Fibroblast of lung (primary cell): Measurements from ENCODE around the gene PCDHA2. TPM values are rescaled to one million over a fixed set of nuclear protein-coding genes. Genes with fewer than 3 reads are reported as not detected.

Experiments used
- DNase-seq, 2 donors: peaks; one replicate each; pipeline versions ENCODE4 v3.0.0 to v3.0.0-alpha.2; 2010; ENCODE audit warnings: low read depth in 2 of 2
- H2AFZ ChIP-seq: 2 replicates; pipeline ENCODE4 v1.5.1; 2012; ENCODE audit warnings: low read length, control low read depth, inconsistent platforms
- H3K27ac ChIP-seq: 2 replicates; pipeline ENCODE4 v1.5.1; 2011; ENCODE audit warnings: low read length, control low read depth; ENCODE audit not compliant: insufficient read depth
- H3K27me3 ChIP-seq: 2 replicates; pipeline ENCODE4 v1.5.1; 2011; ENCODE audit warnings: mild to moderate bottlenecking, low read length; ENCODE audit not compliant: control insufficient read depth, insufficient read depth
- H3K36me3 ChIP-seq: 2 replicates; pipeline ENCODE4 v1.5.1; 2011; ENCODE audit warnings: low read length; ENCODE audit not compliant: control insufficient read depth, insufficient read depth
- H3K4me1 ChIP-seq: 2 replicates; pipeline ENCODE4 v1.5.1; 2011; ENCODE audit warnings: low read length; ENCODE audit not compliant: control insufficient read depth, insufficient read depth; ENCODE audit errors: extremely low read depth
- H3K4me2 ChIP-seq: 2 replicates; pipeline ENCODE4 v1.5.1; 2011; ENCODE audit warnings: low read length, control low read depth; ENCODE audit not compliant: insufficient read depth; ENCODE audit errors: extremely low read depth
- H3K4me3 ChIP-seq, 4 experiments: fragments of 200-600 bp in 1 of 4; sonication (generic) in 1 of 4; replicated peaks in 1 of 4; 2 replicates each; pipeline ENCODE4 v1.5.1; 2011 to 2016; ENCODE audit warnings: low read length in 4 of 4, low read depth in 3 of 4, mild to moderate bottlenecking in 3 of 4, control low read depth in 2 of 4, inconsistent platforms in 1 of 4, mixed read lengths in 1 of 4; ENCODE audit not compliant: insufficient read depth in 1 of 4; ENCODE audit errors: control extremely low read depth in 1 of 4
- H3K79me2 ChIP-seq: 2 replicates; pipeline ENCODE4 v1.5.1; 2012; ENCODE audit warnings: mild to moderate bottlenecking, low read length, inconsistent platforms; ENCODE audit not compliant: control insufficient read depth, insufficient read depth
- H3K9ac ChIP-seq: 2 replicates; pipeline ENCODE4 v1.5.1; 2011; ENCODE audit warnings: mild to moderate bottlenecking, low read length, control low read depth; ENCODE audit not compliant: insufficient read depth
- H3K9me3 ChIP-seq: 2 replicates; pipeline ENCODE4 v1.5.1; 2012; ENCODE audit warnings: low read depth, low read length; ENCODE audit not compliant: control insufficient read depth, insufficient read depth
- H4K20me1 ChIP-seq: 2 replicates; pipeline ENCODE4 v1.5.1; 2011; ENCODE audit warnings: low read length; ENCODE audit not compliant: control insufficient read depth, insufficient read depth; ENCODE audit errors: extremely low read depth
- EZH2 ChIP-seq: IDR thresholded peaks from 2 replicates; pipeline ENCODE4 v1.5.1; 2012; ENCODE audit warnings: low read length, control low read depth, mild to moderate bottlenecking; ENCODE audit errors: missing control alignments
- polyA plus RNA-seq, 2 donors: library from polyadenylated mRNA; depleted of rRNA in 1 of 2; stranded (reverse) in 1 of 2; unstranded in 1 of 2; fragments of >200 nt; gene quantifications; 2 replicates each; pipeline ENCODE4 v1.2.1, GENCODE V29; 2011 to 2012; ENCODE audit warnings: missing spikeins in 1 of 2
- total RNA-seq: library from RNA; depleted of rRNA; stranded (reverse); fragments of >200 nt; gene quantifications from 2 replicates; pipeline ENCODE4 v1.2.1, GENCODE V29; 2014
- TF ChIP-seq, protein P1 (sequence below), 2 donors: IDR thresholded peaks in 1 of 2; conservative IDR thresholded peaks in 1 of 2; 1 replicate in 1 of 2; 2 replicates in 1 of 2; pipeline ENCODE4 v1.5.1; 2011 to 2012; ENCODE audit warnings: low read length in 2 of 2, control low read depth in 1 of 2, inconsistent platforms in 1 of 2, low read depth in 1 of 2, mild to moderate bottlenecking in 1 of 2

The PCDHA2 gene
- total and polyA plus RNA-seq, 2 donors (not counting 1 experiment from before 2014, with no cell fraction given): 0.10 to 0.33 TPM

DNA sequence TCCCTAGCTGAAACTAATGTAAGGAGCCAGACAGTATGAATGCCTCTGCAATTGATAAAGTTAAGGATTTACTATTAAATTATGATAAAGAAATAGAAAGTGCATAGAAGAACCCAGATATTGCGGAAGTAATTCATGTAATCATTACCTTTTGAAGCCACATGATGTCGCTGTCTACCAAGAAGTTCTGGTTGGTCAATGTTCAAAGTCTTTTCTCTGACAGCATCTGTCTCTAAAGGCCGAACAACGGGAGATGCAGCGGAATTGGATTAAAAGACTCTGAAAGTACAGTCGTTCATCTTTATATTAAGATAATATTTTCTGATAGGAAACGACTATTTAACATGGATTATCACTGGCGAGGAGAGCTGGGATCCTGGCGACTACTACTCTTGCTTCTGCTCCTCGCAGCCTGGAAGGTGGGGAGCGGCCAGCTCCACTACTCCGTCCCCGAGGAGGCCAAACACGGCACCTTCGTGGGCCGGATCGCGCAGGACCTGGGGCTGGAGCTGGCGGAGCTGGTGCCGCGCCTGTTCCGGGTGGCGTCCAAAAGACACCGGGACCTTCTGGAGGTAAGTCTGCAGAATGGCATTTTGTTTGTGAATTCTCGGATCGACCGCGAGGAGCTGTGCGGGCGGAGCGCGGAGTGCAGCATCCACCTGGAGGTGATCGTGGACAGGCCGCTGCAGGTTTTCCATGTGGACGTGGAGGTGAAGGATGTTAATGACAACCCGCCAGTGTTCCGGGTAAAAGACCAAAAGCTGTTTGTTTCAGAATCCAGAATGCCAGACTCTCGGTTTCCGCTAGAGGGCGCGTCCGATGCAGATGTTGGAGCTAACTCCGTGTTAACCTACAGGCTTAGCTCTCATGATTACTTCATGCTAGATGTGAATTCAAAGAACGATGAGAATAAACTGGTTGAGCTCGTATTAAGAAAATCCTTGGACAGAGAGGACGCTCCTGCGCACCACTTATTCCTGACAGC is 46.6 kb downstream of the PCDHA2 start, which contains the start of gene PCDHA8:
Gene PCDHA8 (plus strand): TSS at position 210 of the 985 bp plus-strand sequence. CDS start 135 bp downstream, at position 345.
- Histone ChIP-seq H3K4me1 (no peaks in the 10 kb centered on the region), H3K9me3 (no peaks in the 10 kb centered on the region), H3K4me3 (no peak within 1 kb of the TSS), H3K9ac (no peak within 1 kb of the TSS), H2AFZ (no peak within 1 kb of the TSS), H3K27me3 (no peaks in the 10 kb centered on the region), H3K36me3 (no peaks in the 10 kb centered on the region), H3K27ac (no peak within 1 kb of the TSS), H3K4me2 (no peak within 1 kb of the TSS), H4K20me1 (no peaks in the 10 kb centered on the region), H3K79me2 (no peaks in the 10 kb centered on the region)
- no peak for TF ChIP-seq EZH2
- TF ChIP-seq, protein P1, sequence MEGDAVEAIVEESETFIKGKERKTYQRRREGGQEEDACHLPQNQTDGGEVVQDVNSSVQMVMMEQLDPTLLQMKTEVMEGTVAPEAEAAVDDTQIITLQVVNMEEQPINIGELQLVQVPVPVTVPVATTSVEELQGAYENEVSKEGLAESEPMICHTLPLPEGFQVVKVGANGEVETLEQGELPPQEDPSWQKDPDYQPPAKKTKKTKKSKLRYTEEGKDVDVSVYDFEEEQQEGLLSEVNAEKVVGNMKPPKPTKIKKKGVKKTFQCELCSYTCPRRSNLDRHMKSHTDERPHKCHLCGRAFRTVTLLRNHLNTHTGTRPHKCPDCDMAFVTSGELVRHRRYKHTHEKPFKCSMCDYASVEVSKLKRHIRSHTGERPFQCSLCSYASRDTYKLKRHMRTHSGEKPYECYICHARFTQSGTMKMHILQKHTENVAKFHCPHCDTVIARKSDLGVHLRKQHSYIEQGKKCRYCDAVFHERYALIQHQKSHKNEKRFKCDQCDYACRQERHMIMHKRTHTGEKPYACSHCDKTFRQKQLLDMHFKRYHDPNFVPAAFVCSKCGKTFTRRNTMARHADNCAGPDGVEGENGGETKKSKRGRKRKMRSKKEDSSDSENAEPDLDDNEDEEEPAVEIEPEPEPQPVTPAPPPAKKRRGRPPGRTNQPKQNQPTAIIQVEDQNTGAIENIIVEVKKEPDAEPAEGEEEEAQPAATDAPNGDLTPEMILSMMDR (conservative IDR thresholded peaks at IDR 0.05 in 1 of 2, IDR thresholded peaks at IDR 0.05 in 1 of 2; ENCODE audit: low read depth in 1 of 2, low read length in 2 of 2): peak in 1 of 2 donors; percentile 10
- no peak for DNase-seq

DNA sequence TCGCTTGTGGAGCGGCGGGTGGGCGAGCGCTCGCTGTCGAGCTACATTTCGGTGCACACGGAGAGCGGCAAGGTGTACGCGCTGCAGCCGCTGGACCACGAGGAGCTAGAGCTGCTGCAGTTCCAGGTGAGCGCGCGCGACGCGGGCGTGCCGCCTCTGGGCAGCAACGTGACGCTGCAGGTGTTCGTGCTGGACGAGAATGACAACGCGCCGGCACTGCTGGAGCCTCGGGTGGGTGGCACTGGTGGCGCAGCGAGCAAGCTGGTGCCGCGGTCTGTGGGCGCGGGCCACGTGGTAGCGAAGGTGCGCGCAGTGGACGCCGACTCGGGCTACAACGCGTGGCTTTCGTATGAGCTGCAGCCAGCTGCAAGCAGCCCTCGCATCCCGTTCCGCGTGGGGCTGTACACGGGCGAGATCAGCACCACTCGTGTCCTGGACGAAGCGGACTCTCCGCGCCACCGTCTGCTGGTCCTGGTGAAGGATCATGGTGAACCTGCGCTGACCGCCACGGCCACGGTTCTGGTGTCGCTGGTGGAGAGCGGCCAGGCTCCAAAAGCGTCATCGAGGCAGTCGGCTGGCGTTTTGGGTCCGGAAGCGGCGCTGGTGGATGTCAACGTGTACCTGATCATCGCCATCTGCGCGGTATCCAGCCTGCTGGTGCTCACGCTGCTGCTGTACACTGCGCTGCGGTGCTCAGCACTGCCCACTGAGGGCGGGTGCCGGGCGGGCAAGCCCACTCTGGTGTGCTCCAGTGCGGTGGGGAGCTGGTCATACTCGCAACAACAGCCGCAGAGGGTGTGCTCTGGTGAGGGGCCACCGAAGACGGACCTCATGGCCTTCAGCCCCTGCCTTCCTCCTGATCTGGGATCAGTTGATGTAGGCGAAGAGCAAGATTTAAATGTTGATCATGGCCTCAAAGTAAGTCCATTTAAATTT is 48.4 kb downstream of the PCDHA2 start:
- Histone ChIP-seq H3K36me3 (no peaks in the 10 kb centered on the region), H3K9me3 (no peaks in the 10 kb centered on the region), H3K27ac (no peak overlapping the region), H3K27me3 (no peaks in the 10 kb centered on the region), H3K4me1 (no peaks in the 10 kb centered on the region), H3K4me2 (no peak overlapping the region), H3K4me3 (no peak overlapping the region), H4K20me1 (no peaks in the 10 kb centered on the region), H2AFZ (no peak overlapping the region), H3K79me2 (no peaks in the 10 kb centered on the region), H3K9ac (no peak overlapping the region)
- no peak for TF ChIP-seq EZH2
- TF ChIP-seq, protein P1 (conservative IDR thresholded peaks at IDR 0.05 in 1 of 2, IDR thresholded peaks at IDR 0.05 in 1 of 2; ENCODE audit: low read depth in 1 of 2, low read length in 2 of 2): no peak
- no peak for DNase-seq

Other genes starting within 250 kb of the PCDHA2 start
- gene EIF4EBP3, start 247.2 kb upstream of the PCDHA2 start, total RNA-seq: 1.8 and 2.3 TPM in 2 replicates
- gene EIF4EBP3, start 247.2 kb upstream of the PCDHA2 start, polyA plus RNA-seq: 3.0 and 3.1 TPM in 2 replicates
- 28.0 and 39.1 TPM in 2 replicates for gene SRA1, start 237.4 kb upstream of the PCDHA2 start, total RNA-seq
- gene SRA1, start 237.4 kb upstream of the PCDHA2 start, polyA plus RNA-seq: 55.5 and 72.3 TPM in 2 replicates
- 18.0 and 19.8 TPM in 2 replicates for gene APBB3, start 230.3 kb upstream of the PCDHA2 start, total RNA-seq
- gene APBB3, start 230.3 kb upstream of the PCDHA2 start, polyA plus RNA-seq: 8.7 and 11.7 TPM in 2 replicates
- gene SLC35A4, start 230.0 kb upstream of the PCDHA2 start, total RNA-seq: 9.0 and 21.5 TPM in 2 replicates
- gene SLC35A4, start 230.0 kb upstream of the PCDHA2 start, polyA plus RNA-seq: 79.2 and 111 TPM in 2 replicates
- gene CD14, start 161.7 kb upstream of the PCDHA2 start, total RNA-seq: 4.1 and 10.9 TPM in 2 replicates
- gene CD14, start 161.7 kb upstream of the PCDHA2 start, polyA plus RNA-seq: 0.32 and 0.45 TPM in 2 replicates
- 13.6 and 18.0 TPM in 2 replicates for gene TMCO6, start 155.4 kb upstream of the PCDHA2 start, total RNA-seq
- gene TMCO6, start 155.4 kb upstream of the PCDHA2 start, polyA plus RNA-seq: 6.6 and 7.6 TPM in 2 replicates
- gene NDUFA2, start 147.2 kb upstream of the PCDHA2 start, total RNA-seq: 39.8 and 64.9 TPM in 2 replicates
- 57.9 and 65.9 TPM in 2 replicates for gene NDUFA2, start 147.2 kb upstream of the PCDHA2 start, polyA plus RNA-seq
- gene IK, start 147.0 kb upstream of the PCDHA2 start, total RNA-seq: 96.6 and 96.9 TPM in 2 replicates
- gene IK, start 147.0 kb upstream of the PCDHA2 start, polyA plus RNA-seq: 155 and 170 TPM in 2 replicates
- gene WDR55, start 129.9 kb upstream of the PCDHA2 start, total RNA-seq: 25.2 and 28.4 TPM in 2 replicates
- gene WDR55, start 129.9 kb upstream of the PCDHA2 start, polyA plus RNA-seq: 18.8 and 22.1 TPM in 2 replicates
- gene DND1, start 121.3 kb upstream of the PCDHA2 start, total RNA-seq: under 0.01 and 0.33 TPM in 2 replicates
- 0.15 and 0.21 TPM in 2 replicates for gene DND1, start 121.3 kb upstream of the PCDHA2 start, polyA plus RNA-seq
- 51.9 and 53.2 TPM in 2 replicates for gene HARS1, start 103.5 kb upstream of the PCDHA2 start, total RNA-seq
- 85.8 and 110 TPM in 2 replicates for gene HARS1, start 103.5 kb upstream of the PCDHA2 start, polyA plus RNA-seq
- gene HARS2, start 103.4 kb upstream of the PCDHA2 start, total RNA-seq: 26.2 and 30.1 TPM in 2 replicates
- 27.1 and 27.8 TPM in 2 replicates for gene HARS2, start 103.4 kb upstream of the PCDHA2 start, polyA plus RNA-seq
- gene ZMAT2, start 94.4 kb upstream of the PCDHA2 start, total RNA-seq: 69.4 and 77.0 TPM in 2 replicates
- gene ZMAT2, start 94.4 kb upstream of the PCDHA2 start, polyA plus RNA-seq: 85.5 and 85.6 TPM in 2 replicates
- under 0.01 TPM in 2 replicates for gene PCDHA1, start 8.7 kb upstream of the PCDHA2 start, total RNA-seq
- 0.05 and 0.12 TPM in 2 replicates for gene PCDHA1, start 8.7 kb upstream of the PCDHA2 start, polyA plus RNA-seq
- 0.26 and 1.2 TPM in 2 replicates for gene PCDHA3, start 6.2 kb downstream of the PCDHA2 start, total RNA-seq
- 0.07 and 0.89 TPM in 2 replicates for gene PCDHA3, start 6.2 kb downstream of the PCDHA2 start, polyA plus RNA-seq
- gene PCDHA4, start 12.2 kb downstream of the PCDHA2 start, total RNA-seq: 0.51 and 1.2 TPM in 2 replicates
- gene PCDHA4, start 12.2 kb downstream of the PCDHA2 start, polyA plus RNA-seq: 0.05 and 0.42 TPM in 2 replicates
- gene PCDHA5, start 26.8 kb downstream of the PCDHA2 start, total RNA-seq: 0.33 TPM in 1 of 2 replicates, not detected in the other
- gene PCDHA5, start 26.8 kb downstream of the PCDHA2 start, polyA plus RNA-seq: 0.01 and 0.24 TPM in 2 replicates
- gene PCDHA6, start 33.1 kb downstream of the PCDHA2 start, total RNA-seq: 0.51 and 3.6 TPM in 2 replicates
- gene PCDHA6, start 33.1 kb downstream of the PCDHA2 start, polyA plus RNA-seq: 0.11 and 2.8 TPM in 2 replicates
- 0.26 and 2.1 TPM in 2 replicates for gene PCDHA7, start 39.4 kb downstream of the PCDHA2 start, total RNA-seq
- 0.10 and 2.5 TPM in 2 replicates for gene PCDHA7, start 39.4 kb downstream of the PCDHA2 start, polyA plus RNA-seq
- gene PCDHA8, start 46.3 kb downstream of the PCDHA2 start, total RNA-seq: under 0.01 and 0.33 TPM in 2 replicates
- 0.01 and 0.33 TPM in 2 replicates for gene PCDHA8, start 46.3 kb downstream of the PCDHA2 start, polyA plus RNA-seq
- 0.26 and 0.33 TPM in 2 replicates for gene PCDHA9, start 53.5 kb downstream of the PCDHA2 start, total RNA-seq
- gene PCDHA9, start 53.5 kb downstream of the PCDHA2 start, polyA plus RNA-seq: 0.03 TPM in 1 of 2 replicates, not detected in the other
- gene PCDHA10, start 61.0 kb downstream of the PCDHA2 start, total RNA-seq: 0.26 and 0.66 TPM in 2 replicates
- gene PCDHA10, start 61.0 kb downstream of the PCDHA2 start, polyA plus RNA-seq: 0.09 and 2.0 TPM in 2 replicates
- gene PCDHA11, start 74.1 kb downstream of the PCDHA2 start, total RNA-seq: 0.51 and 0.66 TPM in 2 replicates
- 0.15 TPM in 1 of 2 replicates, not detected in the other for gene PCDHA11, start 74.1 kb downstream of the PCDHA2 start, polyA plus RNA-seq
- gene PCDHA12, start 80.5 kb downstream of the PCDHA2 start, total RNA-seq: 0.26 and 0.50 TPM in 2 replicates
- not detected in 2 replicates for gene PCDHA12, start 80.5 kb downstream of the PCDHA2 start, polyA plus RNA-seq
- under 0.01 and 0.33 TPM in 2 replicates for gene PCDHA13, start 87.3 kb downstream of the PCDHA2 start, total RNA-seq
- gene PCDHA13, start 87.3 kb downstream of the PCDHA2 start, polyA plus RNA-seq: 0.02 TPM in 1 of 2 replicates, not detected in the other
- 0.51 and 0.66 TPM in 2 replicates for gene PCDHAC1, start 131.4 kb downstream of the PCDHA2 start, total RNA-seq
- gene PCDHAC1, start 131.4 kb downstream of the PCDHA2 start, polyA plus RNA-seq: 0.01 and 0.14 TPM in 2 replicates
- gene PCDHAC2, start 171.6 kb downstream of the PCDHA2 start, total RNA-seq: 1.7 and 2.6 TPM in 2 replicates
- 0.03 and 0.48 TPM in 2 replicates for gene PCDHAC2, start 171.6 kb downstream of the PCDHA2 start, polyA plus RNA-seq